Measurements from ENCODE around the gene SHB.

DNA sequence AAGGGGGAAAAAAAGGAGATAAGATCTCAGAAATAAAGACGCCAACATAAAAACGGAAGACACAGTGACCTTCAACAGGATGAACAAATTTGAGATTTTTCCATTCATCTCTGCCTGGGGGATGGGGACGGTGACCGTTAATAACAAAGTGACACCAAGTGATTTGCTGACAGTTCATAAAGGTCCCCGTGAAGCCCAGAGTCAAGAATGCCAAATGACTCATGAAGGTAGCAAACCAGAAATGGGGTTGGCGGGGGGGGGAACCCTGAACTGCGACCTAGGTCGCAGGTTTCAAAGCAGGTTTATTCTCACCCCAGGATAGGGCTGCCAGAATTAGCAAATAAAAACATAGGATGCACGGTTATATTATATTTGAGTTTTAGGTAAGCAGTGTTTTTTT is 21.1 kb upstream of the SHB start:
- TF ChIP-seq, protein P1, sequence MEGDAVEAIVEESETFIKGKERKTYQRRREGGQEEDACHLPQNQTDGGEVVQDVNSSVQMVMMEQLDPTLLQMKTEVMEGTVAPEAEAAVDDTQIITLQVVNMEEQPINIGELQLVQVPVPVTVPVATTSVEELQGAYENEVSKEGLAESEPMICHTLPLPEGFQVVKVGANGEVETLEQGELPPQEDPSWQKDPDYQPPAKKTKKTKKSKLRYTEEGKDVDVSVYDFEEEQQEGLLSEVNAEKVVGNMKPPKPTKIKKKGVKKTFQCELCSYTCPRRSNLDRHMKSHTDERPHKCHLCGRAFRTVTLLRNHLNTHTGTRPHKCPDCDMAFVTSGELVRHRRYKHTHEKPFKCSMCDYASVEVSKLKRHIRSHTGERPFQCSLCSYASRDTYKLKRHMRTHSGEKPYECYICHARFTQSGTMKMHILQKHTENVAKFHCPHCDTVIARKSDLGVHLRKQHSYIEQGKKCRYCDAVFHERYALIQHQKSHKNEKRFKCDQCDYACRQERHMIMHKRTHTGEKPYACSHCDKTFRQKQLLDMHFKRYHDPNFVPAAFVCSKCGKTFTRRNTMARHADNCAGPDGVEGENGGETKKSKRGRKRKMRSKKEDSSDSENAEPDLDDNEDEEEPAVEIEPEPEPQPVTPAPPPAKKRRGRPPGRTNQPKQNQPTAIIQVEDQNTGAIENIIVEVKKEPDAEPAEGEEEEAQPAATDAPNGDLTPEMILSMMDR (IDR thresholded peaks at IDR 0.05 in 8 of 11, conservative IDR thresholded peaks at IDR 0.05 in 3 of 11) = no peak
- TF ChIP-seq POLR2A (IDR thresholded peaks at IDR 0.05) = no peak
